DLD1 (cell line): ENCODE data around the gene PLCB1.

Experiments
- in situ Hi-C: cut with HindIII; loops from 2 replicates; pipeline ENCODE4 v1.10.0; 2017; ENCODE audit warnings: low sequenced_read_pairs

The PLCB1 gene

GRCh38 chr20:8671370-8671961 lies 539.4 kb downstream of the PLCB1 start:
- in situ Hi-C loops: no loop called here

GRCh38 chr20:8673116-8673515 lies 541.0 kb downstream of the PLCB1 start:
- in situ Hi-C loops: no loop called here

- in situ Hi-C loops: no loop called here
Observed at GRCh38 chr20:8675896-8676295, 543.8 kb downstream of the PLCB1 start.

- in situ Hi-C loops: no loop called here
Observed at GRCh38 chr20:8678098-8678776, 546.2 kb downstream of the PLCB1 start.

GRCh38 chr20:8689337-8689736 lies 557.3 kb downstream of the PLCB1 start:
- in situ Hi-C loops: no loop called here

- in situ Hi-C loops: no loop called here
Observed at GRCh38 chr20:8690074-8690473, 558.0 kb downstream of the PLCB1 start.

GRCh38 chr20:8693709-8694108 lies 561.6 kb downstream of the PLCB1 start:
- in situ Hi-C loops: no loop called here

- in situ Hi-C loops: no loop called here
Observed at GRCh38 chr20:8700756-8701155, 568.7 kb downstream of the PLCB1 start.

GRCh38 chr20:8706961-8707700 lies 575.1 kb downstream of the PLCB1 start:
- in situ Hi-C loops: no loop called here

GRCh38 chr20:8709627-8710026 lies 577.6 kb downstream of the PLCB1 start:
- in situ Hi-C loops: no loop called here

- in situ Hi-C loops: no loop called here
Observed at GRCh38 chr20:8711501-8711900, 579.4 kb downstream of the PLCB1 start.

GRCh38 chr20:8714206-8714605 lies 582.1 kb downstream of the PLCB1 start:
- in situ Hi-C loops: no loop called here

- in situ Hi-C loops: no loop called here
Observed at GRCh38 chr20:8718279-8718678, 586.2 kb downstream of the PLCB1 start.

- in situ Hi-C loops: no loop called here
Observed at GRCh38 chr20:8720089-8720488, 588.0 kb downstream of the PLCB1 start.

- in situ Hi-C loops: no loop called here
Observed at GRCh38 chr20:8721098-8721497, 589.0 kb downstream of the PLCB1 start.

GRCh38 chr20:8722277-8722928 lies 590.3 kb downstream of the PLCB1 start:
- in situ Hi-C loops: no loop called here

GRCh38 chr20:8723296-8723695 lies 591.2 kb downstream of the PLCB1 start:
- in situ Hi-C loops: no loop called here

GRCh38 chr20:8724884-8725283 lies 592.8 kb downstream of the PLCB1 start:
- in situ Hi-C loops: no loop called here

- in situ Hi-C loops: no loop called here
Observed at GRCh38 chr20:8726460-8726859, 594.4 kb downstream of the PLCB1 start.

- in situ Hi-C loops: no loop called here
Observed at GRCh38 chr20:8735014-8735413, 602.9 kb downstream of the PLCB1 start.

GRCh38 chr20:8735674-8736073 lies 603.6 kb downstream of the PLCB1 start:
- in situ Hi-C loops: no loop called here

GRCh38 chr20:8740265-8740664 lies 608.2 kb downstream of the PLCB1 start:
- in situ Hi-C loops: no loop called here
